Left lobe of liver (tissue), 2 donors: ENCODE results near the gene UTP11. TPM values are rescaled to one million over a fixed set of nuclear protein-coding genes. Genes with fewer than 3 reads are reported as not detected.

Experiments
- ATAC-seq: fragments of 200-7000 bp; cut with Tn5 transposase; one replicate; pipeline ENCODE4 v1.9.1; 2020; ENCODE audit warnings: mild to moderate bottlenecking, moderate library complexity
- DNase-seq: peaks from one replicate; pipeline ENCODE4 v3.0.0-alpha.2; 2020; ENCODE audit warnings: low spot score
- total RNA-seq: library from RNA; stranded (reverse); gene quantifications from one replicate; pipeline ENCODE4 v1.2.1, GENCODE V29; 2021
- donor health status: DM: no; HTN: no; CAD: no; lungs with moderate emphysema.
- donor health status: DM: no; HTN: yes; CAD: no.

The UTP11 gene
- total RNA-seq, 1 donor from 2014 or later: 8.2 TPM

GRCh38 chr1:38003261-38004250, 9.0 kb upstream of the UTP11 start:
- DNase-seq (no peak), ATAC-seq (no peak)

- ATAC-seq (no peak), DNase-seq (no peak)
These were observed 8.0 kb upstream of the UTP11 start for GRCh38 chr1:38004284-38005108.

- peak; percentile 85 for ATAC-seq
- no peak for DNase-seq
These were observed 7.1 kb upstream of the UTP11 start, which contains the start of gene FHL3 for GRCh38 chr1:38005195-38006007. FHL3 (minus strand) TSS chr1:38005514; CDS start chr1:37999412, 6,102 bp downstream.

GRCh38 chr1:38006008-38006828, 6.3 kb upstream of the UTP11 start:
- no peak for DNase-seq

GRCh38 chr1:38009088-38009840, 3.3 kb upstream of the UTP11 start:
- DNase-seq: no peak
- no peak for ATAC-seq

More at GRCh38 chr1:38006008-38006828, 6.3 kb upstream of the UTP11 start:
- ATAC-seq: no peak

- DNase-seq: no peak
- ATAC-seq: no peak
These were observed 2.7 kb upstream of the UTP11 start for GRCh38 chr1:38009841-38010180.

- DNase-seq (no peak), ATAC-seq (no peak)
These were observed 691 bp downstream of the UTP11 start for GRCh38 chr1:38013227-38013622.

- ATAC-seq: no peak
- no peak for DNase-seq
These were observed 1.6 kb downstream of the UTP11 start for GRCh38 chr1:38014171-38014570.

- ATAC-seq (no peak), DNase-seq (no peak)
These were observed 2.3 kb downstream of the UTP11 start for GRCh38 chr1:38014724-38015424.

- DNase-seq (no peak), ATAC-seq (no peak)
These were observed 3.6 kb downstream of the UTP11 start for GRCh38 chr1:38015978-38016725.

- DNase-seq: no peak
These were observed 6.4 kb downstream of the UTP11 start for GRCh38 chr1:38018864-38019343.

GRCh38 chr1:38020396-38020795, 7.9 kb downstream of the UTP11 start:
- no peak for DNase-seq
- no peak for ATAC-seq

More at GRCh38 chr1:38018864-38019343, 6.4 kb downstream of the UTP11 start:
- ATAC-seq: peak; percentile 73

GRCh38 chr1:38021969-38022368, 9.4 kb downstream of the UTP11 start:
- ATAC-seq: no peak
- no peak for DNase-seq

- ATAC-seq (no peak), DNase-seq (no peak)
These were observed 10.3 kb downstream of the UTP11 start for GRCh38 chr1:38022810-38023209.

GRCh38 chr1:38025233-38025632, 12.7 kb downstream of the UTP11 start:
- DNase-seq (no peak), ATAC-seq (no peak)

GRCh38 chr1:38025664-38026063, 13.1 kb downstream of the UTP11 start:
- ATAC-seq (no peak), DNase-seq (no peak)

- no peak for DNase-seq
- ATAC-seq: peak; percentile 59
These were observed 14.2 kb downstream of the UTP11 start for GRCh38 chr1:38026592-38027200.
